ENCODE measurements around the gene ATP8A2.

The ATP8A2 gene

GRCh38 chr13:25906191-25906661 lies 534.5 kb downstream of the ATP8A2 start:
- Histone ChIP-seq H3K4me3 (ENCODE audit: insufficient read depth, low read depth, low read length) (no peak overlapping the region), H3K27ac (ENCODE audit: insufficient read depth, low read depth, low read length, poor library complexity, severe bottlenecking) (no peak overlapping the region), H3K36me3 (ENCODE audit: control insufficient read depth, insufficient read depth, low read length) (no peaks in the 10 kb centered on the region), H3K27me3 (ENCODE audit: control insufficient read depth, insufficient read depth, low read length, poor library complexity, severe bottlenecking) (peaks cover 63% of the 10 kb centered on the region), H3K4me1 (ENCODE audit: control insufficient read depth, insufficient read depth, low read length) (peaks cover 13% of the 10 kb centered on the region), H3K9me3 (ENCODE audit: control insufficient read depth, low read length) (no peaks in the 10 kb centered on the region)
- 78 to 90% methylated on average over 7 of the region's 7 CpGs for WGBS, 2 experiments

DNA sequence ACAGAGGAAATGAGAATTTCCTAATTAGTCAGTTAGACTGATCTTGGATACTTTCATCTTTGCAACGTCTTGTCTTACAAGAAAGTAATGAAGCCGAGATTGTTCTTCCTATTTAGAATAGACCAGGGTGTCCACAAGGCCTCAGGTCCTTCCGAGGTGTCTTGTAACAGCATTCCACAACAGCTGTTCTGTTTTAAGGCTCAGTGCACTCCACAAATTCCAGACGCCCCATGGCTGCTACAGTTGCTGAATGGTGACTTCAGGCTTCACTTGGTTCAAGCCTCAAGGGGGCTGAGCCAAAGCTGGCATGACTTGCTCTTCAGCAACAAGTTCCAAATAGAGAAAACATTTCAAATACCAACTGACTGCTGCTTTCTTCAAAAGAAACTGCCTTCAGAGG lies 536.6 kb downstream of the ATP8A2 start:
- Histone ChIP-seq H3K9me3 (ENCODE audit: control insufficient read depth, low read length) (no peaks in the 10 kb centered on the region), H3K27ac (ENCODE audit: insufficient read depth, low read depth, low read length, poor library complexity, severe bottlenecking) (no peak overlapping the region), H3K4me3 (ENCODE audit: insufficient read depth, low read depth, low read length) (no peak overlapping the region), H3K27me3 (ENCODE audit: control insufficient read depth, insufficient read depth, low read length, poor library complexity, severe bottlenecking) (peaks cover 83% of the 10 kb centered on the region), H3K36me3 (ENCODE audit: control insufficient read depth, insufficient read depth, low read length) (no peaks in the 10 kb centered on the region), H3K4me1 (ENCODE audit: control insufficient read depth, insufficient read depth, low read length) (peaks cover 20% of the 10 kb centered on the region)
- WGBS, 2 experiments, result 71 to 79% methylated on average over 4 of the region's 4 CpGs

- no peak overlapping the region for H3K4me3 ChIP-seq (ENCODE audit: insufficient read depth, low read depth, low read length)
- H3K36me3 ChIP-seq (ENCODE audit: control insufficient read depth, insufficient read depth, low read length), result no peaks in the 10 kb centered on the region
- no peak overlapping the region for H3K27ac ChIP-seq (ENCODE audit: insufficient read depth, low read depth, low read length, poor library complexity, severe bottlenecking)
- peaks cover 83% of the 10 kb centered on the region for H3K27me3 ChIP-seq (ENCODE audit: control insufficient read depth, insufficient read depth, low read length, poor library complexity, severe bottlenecking)
- no peaks in the 10 kb centered on the region for H3K9me3 ChIP-seq (ENCODE audit: control insufficient read depth, low read length)
- WGBS, 2 experiments, result 56 to 74% methylated on average over 4 of the region's 4 CpGs
- peaks cover 20% of the 10 kb centered on the region for H3K4me1 ChIP-seq (ENCODE audit: control insufficient read depth, insufficient read depth, low read length)
Observed at GRCh38 chr13:25910243-25910642, 538.5 kb downstream of the ATP8A2 start.

DNA sequence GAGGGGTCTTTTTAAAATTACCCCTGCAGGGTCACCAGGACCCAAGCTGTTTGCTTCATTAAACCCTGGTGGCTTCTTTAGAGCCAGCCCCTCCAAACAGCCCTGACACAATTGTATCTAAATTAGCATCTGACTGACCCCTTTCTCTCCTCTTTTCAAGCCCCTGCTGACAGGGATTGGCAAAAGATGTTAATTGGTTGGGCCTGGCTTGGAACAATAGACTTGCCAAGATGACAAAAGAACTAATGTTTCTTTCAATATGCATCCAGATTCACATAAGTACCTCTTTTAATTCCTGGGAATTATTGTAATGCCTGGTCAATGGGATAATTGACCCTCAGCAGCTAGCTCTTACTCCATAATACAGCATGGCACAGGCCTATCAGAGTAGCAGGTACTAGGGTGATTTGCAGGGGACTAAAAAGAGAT lies 539.2 kb downstream of the ATP8A2 start:
- Histone ChIP-seq H3K4me1 (ENCODE audit: control insufficient read depth, insufficient read depth, low read length) (peaks cover 20% of the 10 kb centered on the region), H3K27ac (ENCODE audit: insufficient read depth, low read depth, low read length, poor library complexity, severe bottlenecking) (peak overlapping the region; percentile 73), H3K36me3 (ENCODE audit: control insufficient read depth, insufficient read depth, low read length) (no peaks in the 10 kb centered on the region), H3K27me3 (ENCODE audit: control insufficient read depth, insufficient read depth, low read length, poor library complexity, severe bottlenecking) (peaks cover 83% of the 10 kb centered on the region), H3K4me3 (ENCODE audit: insufficient read depth, low read depth, low read length) (no peak overlapping the region), H3K9me3 (ENCODE audit: control insufficient read depth, low read length) (no peaks in the 10 kb centered on the region)

DNA sequence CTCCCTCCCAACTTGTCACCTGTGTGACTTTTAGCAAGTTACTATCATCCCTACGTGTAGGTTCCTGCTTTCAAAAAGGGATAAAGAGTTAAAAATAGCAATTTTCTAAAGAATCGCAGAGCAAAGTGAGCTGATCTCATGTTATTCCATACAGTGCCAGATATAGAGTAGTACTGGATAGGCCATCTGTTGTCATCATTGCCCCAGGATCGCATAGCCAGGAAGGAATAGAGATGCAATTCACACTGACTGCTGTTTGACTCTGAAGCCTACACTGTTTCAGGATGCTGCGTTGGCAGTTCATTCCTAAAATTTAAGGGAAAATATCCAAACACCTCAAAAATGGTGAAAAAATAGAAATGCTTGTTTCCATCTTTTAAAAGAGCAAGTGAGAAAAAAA lies 541.2 kb downstream of the ATP8A2 start:
- Histone ChIP-seq H3K27me3 (ENCODE audit: control insufficient read depth, insufficient read depth, low read length, poor library complexity, severe bottlenecking) (peaks cover 83% of the 10 kb centered on the region), H3K36me3 (ENCODE audit: control insufficient read depth, insufficient read depth, low read length) (no peaks in the 10 kb centered on the region), H3K27ac (ENCODE audit: insufficient read depth, low read depth, low read length, poor library complexity, severe bottlenecking) (no peak overlapping the region), H3K4me1 (ENCODE audit: control insufficient read depth, insufficient read depth, low read length) (peaks cover 20% of the 10 kb centered on the region), H3K4me3 (ENCODE audit: insufficient read depth, low read depth, low read length) (no peak overlapping the region), H3K9me3 (ENCODE audit: control insufficient read depth, low read length) (no peaks in the 10 kb centered on the region)
- 91 to 92% methylated on average over 4 of the region's 4 CpGs for WGBS, 2 experiments

GRCh38 chr13:25915840-25916518 lies 544.2 kb downstream of the ATP8A2 start:
- Histone ChIP-seq H3K9me3 (ENCODE audit: control insufficient read depth, low read length) (no peaks in the 10 kb centered on the region), H3K4me3 (ENCODE audit: insufficient read depth, low read depth, low read length) (no peak overlapping the region), H3K4me1 (ENCODE audit: control insufficient read depth, insufficient read depth, low read length) (peaks cover 8% of the 10 kb centered on the region), H3K27ac (ENCODE audit: insufficient read depth, low read depth, low read length, poor library complexity, severe bottlenecking) (no peak overlapping the region), H3K36me3 (ENCODE audit: control insufficient read depth, insufficient read depth, low read length) (no peaks in the 10 kb centered on the region), H3K27me3 (ENCODE audit: control insufficient read depth, insufficient read depth, low read length, poor library complexity, severe bottlenecking) (peaks cover 86% of the 10 kb centered on the region)
- 92% methylated on average over 9 to 12 of the region's 12 CpGs for WGBS, 2 experiments

DNA sequence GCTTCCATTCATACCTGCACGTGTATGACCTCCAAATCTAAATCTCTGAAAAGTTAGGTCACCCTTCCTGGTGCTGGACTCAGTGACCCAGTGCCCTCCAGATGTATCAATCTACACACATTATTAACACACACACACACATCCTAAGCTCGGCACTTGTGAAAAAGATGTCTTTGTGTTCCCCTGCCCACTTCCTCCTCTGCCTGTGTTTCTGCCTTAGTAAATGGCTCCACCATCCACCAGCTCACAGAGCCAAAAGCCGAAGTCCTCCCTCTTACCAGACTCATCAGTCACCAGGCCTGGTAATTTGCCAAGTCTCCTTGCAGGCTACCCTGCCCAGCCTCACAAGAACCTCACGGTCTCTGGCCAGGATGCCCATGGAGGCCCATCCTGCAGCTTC lies 548.5 kb downstream of the ATP8A2 start:
- Histone ChIP-seq H3K9me3 (ENCODE audit: control insufficient read depth, low read length) (no peaks in the 10 kb centered on the region), H3K4me3 (ENCODE audit: insufficient read depth, low read depth, low read length) (no peak overlapping the region), H3K4me1 (ENCODE audit: control insufficient read depth, insufficient read depth, low read length) (no peaks in the 10 kb centered on the region), H3K27ac (ENCODE audit: insufficient read depth, low read depth, low read length, poor library complexity, severe bottlenecking) (no peak overlapping the region), H3K27me3 (ENCODE audit: control insufficient read depth, insufficient read depth, low read length, poor library complexity, severe bottlenecking) (peaks cover 47% of the 10 kb centered on the region), H3K36me3 (ENCODE audit: control insufficient read depth, insufficient read depth, low read length) (no peaks in the 10 kb centered on the region)
- 92 to 95% methylated on average over 4 of the region's 4 CpGs for WGBS, 2 experiments

- 92 to 94% methylated on average over 4 of the region's 4 CpGs for WGBS, 2 experiments
- Histone ChIP-seq H3K36me3 (ENCODE audit: control insufficient read depth, insufficient read depth, low read length) (no peaks in the 10 kb centered on the region), H3K27ac (ENCODE audit: insufficient read depth, low read depth, low read length, poor library complexity, severe bottlenecking) (no peak overlapping the region), H3K9me3 (ENCODE audit: control insufficient read depth, low read length) (no peaks in the 10 kb centered on the region), H3K4me1 (ENCODE audit: control insufficient read depth, insufficient read depth, low read length) (no peaks in the 10 kb centered on the region), H3K4me3 (ENCODE audit: insufficient read depth, low read depth, low read length) (no peak overlapping the region), H3K27me3 (ENCODE audit: control insufficient read depth, insufficient read depth, low read length, poor library complexity, severe bottlenecking) (peaks cover 41% of the 10 kb centered on the region)
Observed at GRCh38 chr13:25920931-25921330, 549.2 kb downstream of the ATP8A2 start.

GRCh38 chr13:25922376-25922775 lies 550.6 kb downstream of the ATP8A2 start:
- Histone ChIP-seq H3K27me3 (ENCODE audit: control insufficient read depth, insufficient read depth, low read length, poor library complexity, severe bottlenecking) (peaks cover 26% of the 10 kb centered on the region), H3K9me3 (ENCODE audit: control insufficient read depth, low read length) (no peaks in the 10 kb centered on the region), H3K4me1 (ENCODE audit: control insufficient read depth, insufficient read depth, low read length) (peaks cover 7% of the 10 kb centered on the region), H3K4me3 (ENCODE audit: insufficient read depth, low read depth, low read length) (no peak overlapping the region), H3K36me3 (ENCODE audit: control insufficient read depth, insufficient read depth, low read length) (no peaks in the 10 kb centered on the region), H3K27ac (ENCODE audit: insufficient read depth, low read depth, low read length, poor library complexity, severe bottlenecking) (no peak overlapping the region)
- 79 to 81% methylated on average over 9 of the region's 9 CpGs for WGBS, 2 experiments

- Histone ChIP-seq H3K4me1 (ENCODE audit: control insufficient read depth, insufficient read depth, low read length) (peaks cover 14% of the 10 kb centered on the region), H3K36me3 (ENCODE audit: control insufficient read depth, insufficient read depth, low read length) (no peaks in the 10 kb centered on the region), H3K27ac (ENCODE audit: insufficient read depth, low read depth, low read length, poor library complexity, severe bottlenecking) (no peak overlapping the region), H3K4me3 (ENCODE audit: insufficient read depth, low read depth, low read length) (no peak overlapping the region), H3K27me3 (ENCODE audit: control insufficient read depth, insufficient read depth, low read length, poor library complexity, severe bottlenecking) (peaks cover 19% of the 10 kb centered on the region), H3K9me3 (ENCODE audit: control insufficient read depth, low read length) (no peaks in the 10 kb centered on the region)
- 94 to 96% methylated on average over 5 of the region's 5 CpGs for WGBS, 2 experiments
Observed at GRCh38 chr13:25923217-25924085, 551.7 kb downstream of the ATP8A2 start.

All from ectodermal cell (in vitro differentiated cells).